ENCODE measurements around the gene C1S.

- TF ChIP-seq CTCF (IDR thresholded peaks at IDR 0.05) = no peak
- no peak for TF ChIP-seq POLR2A (IDR thresholded peaks at IDR 0.05)
These were observed 37.4 kb upstream of the C1S start for GRCh38 chr12:7023114-7023513.
